ENCODE data around the gene GLI2.

Gene GLI2

GRCh38 chr2:120771781-120772208, 36.1 kb downstream of the GLI2 start:
- DNase-seq: no peak

GRCh38 chr2:120772261-120772660, 36.6 kb downstream of the GLI2 start:
- DNase-seq: no peak

GRCh38 chr2:120773186-120773800, 37.6 kb downstream of the GLI2 start:
- no peak for DNase-seq

GRCh38 chr2:120774557-120775160, 39.0 kb downstream of the GLI2 start:
- no peak for DNase-seq

- DNase-seq: no peak
These were observed 39.5 kb downstream of the GLI2 start for GRCh38 chr2:120775194-120775593.

GRCh38 chr2:120775801-120776589, 40.3 kb downstream of the GLI2 start:
- DNase-seq: no peak

GRCh38 chr2:120776649-120777048, 41.0 kb downstream of the GLI2 start:
- no peak for DNase-seq

GRCh38 chr2:120777170-120777751, 41.6 kb downstream of the GLI2 start:
- no peak for DNase-seq

- DNase-seq: no peak
These were observed 42.1 kb downstream of the GLI2 start for GRCh38 chr2:120777787-120778186.

- DNase-seq: no peak
These were observed 42.6 kb downstream of the GLI2 start for GRCh38 chr2:120778244-120778643.

- DNase-seq: no peak
These were observed 44.2 kb downstream of the GLI2 start for GRCh38 chr2:120779781-120780283.

- no peak for DNase-seq
These were observed 44.7 kb downstream of the GLI2 start for GRCh38 chr2:120780402-120780801.

- DNase-seq: no peak
These were observed 47.7 kb downstream of the GLI2 start for GRCh38 chr2:120783371-120783791.

- DNase-seq: no peak
These were observed 48.3 kb downstream of the GLI2 start for GRCh38 chr2:120783969-120784372.
